HFF-Myc (cell line): Measurements from ENCODE around the gene PDGFB.

ENCODE experiments used
- DNase-seq: peaks from one replicate; pipeline ENCODE4 v3.0.0-alpha.2; 2011; ENCODE audit warnings: low read depth; ENCODE audit errors: extremely low read depth
- H3K4me3 ChIP-seq: replicated peaks from 2 replicates; pipeline ENCODE4 v1.5.1; 2011; ENCODE audit warnings: low read depth, mild to moderate bottlenecking, control low read depth, low read length
- CTCF ChIP-seq: IDR thresholded peaks from 2 replicates; pipeline ENCODE4 v1.5.1; 2012; ENCODE audit warnings: mild to moderate bottlenecking, low read depth, low read length, control low read depth; ENCODE audit errors: missing control alignments

Gene PDGFB

GRCh38 chr22:39184586-39185577 lies 59.9 kb downstream of the PDGFB start:
- DNase-seq = no peak
- H3K4me3 ChIP-seq = no peak overlapping the region
- TF ChIP-seq CTCF = no peak

- H3K4me3 ChIP-seq = no peak overlapping the region
- no peak for DNase-seq
Observed at GRCh38 chr22:39183991-39184585, 60.7 kb downstream of the PDGFB start.

GRCh38 chr22:39182478-39183030 lies 62.2 kb downstream of the PDGFB start:
- no peak for TF ChIP-seq CTCF
- DNase-seq = no peak
- H3K4me3 ChIP-seq = no peak overlapping the region

More at GRCh38 chr22:39183991-39184585, 60.7 kb downstream of the PDGFB start:
- no peak for TF ChIP-seq CTCF

- DNase-seq = no peak
- no peak for TF ChIP-seq CTCF
- H3K4me3 ChIP-seq = no peak overlapping the region
Observed at GRCh38 chr22:39181778-39182177, 63.0 kb downstream of the PDGFB start.

GRCh38 chr22:39181356-39181755 lies 63.4 kb downstream of the PDGFB start:
- no peak for TF ChIP-seq CTCF
- H3K4me3 ChIP-seq = no peak overlapping the region
- no peak for DNase-seq

GRCh38 chr22:39179841-39180335 lies 64.9 kb downstream of the PDGFB start:
- DNase-seq = no peak
- no peak overlapping the region for H3K4me3 ChIP-seq
- TF ChIP-seq CTCF = no peak
